BE2C (cell line): ENCODE results near the gene NCOA6.

Experiments
- DNase-seq: peaks from one replicate; pipeline ENCODE4 v3.0.0-alpha.2; 2020
- H3K27me3 ChIP-seq: fragments of 250-450 bp; sonication (Bioruptor Pico); 2 replicates; pipeline ENCODE4 v1.5.1; 2020; ENCODE audit warnings: mild to moderate bottlenecking
- H3K36me3 ChIP-seq: fragments of 250-450 bp; sonication (Bioruptor Pico); 2 replicates; pipeline ENCODE4 v1.5.1; 2020; ENCODE audit warnings: mild to moderate bottlenecking
- H3K4me1 ChIP-seq: fragments of 250-450 bp; sonication (Bioruptor Pico); 2 replicates; pipeline ENCODE4 v1.5.1; 2020
- H3K4me3 ChIP-seq: 2 replicates; pipeline ENCODE4 v1.5.1; 2011; ENCODE audit warnings: low read depth, low read length
- H3K9me3 ChIP-seq: fragments of 250-450 bp; sonication (Bioruptor Pico); 2 replicates; pipeline ENCODE4 v1.5.1; 2020
- TF ChIP-seq, protein P1 (sequence below): IDR thresholded peaks from 2 replicates; pipeline ENCODE4 v1.5.1; 2012; ENCODE audit warnings: mild to moderate bottlenecking, low read depth, low read length

The NCOA6 gene

DNA sequence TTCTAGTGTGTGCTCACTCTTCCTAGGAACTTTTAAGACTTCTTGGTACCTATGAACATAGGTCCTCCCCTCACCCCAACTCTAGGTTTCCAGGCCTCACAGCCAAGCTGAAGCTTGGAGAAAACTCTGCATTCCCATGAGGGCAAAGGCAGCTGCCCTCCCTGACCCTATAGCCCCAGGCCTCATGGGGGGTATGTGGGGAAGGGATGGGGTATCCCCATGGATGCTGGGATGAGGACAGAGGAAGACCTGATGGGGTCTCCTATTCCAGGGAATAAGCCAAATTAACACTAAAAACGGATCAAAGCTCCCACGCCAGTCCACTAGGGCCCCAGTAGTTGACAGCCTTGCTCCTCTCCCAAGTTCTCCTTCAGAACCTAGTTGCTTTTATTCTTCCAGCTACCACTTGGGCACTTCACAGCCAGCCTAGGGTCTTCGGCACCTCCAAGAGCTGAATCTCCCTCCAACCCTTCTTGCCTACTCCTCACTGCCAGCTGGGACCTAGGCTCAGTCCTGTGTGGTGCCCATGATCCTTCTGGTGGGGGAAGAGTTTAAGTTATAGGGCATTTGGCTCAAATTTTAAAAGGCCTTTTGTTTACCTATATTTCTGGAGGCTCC, 113.5 kb downstream of the NCOA6 start:
- Histone ChIP-seq H3K4me3 (no peak overlapping the region), H3K27me3 (no peaks in the 10 kb centered on the region), H3K4me1 (peaks cover 9% of the 10 kb centered on the region), H3K36me3 (peaks cover 4% of the 10 kb centered on the region), H3K9me3 (no peaks in the 10 kb centered on the region)
- DNase-seq = no peak
- TF ChIP-seq, protein P1, sequence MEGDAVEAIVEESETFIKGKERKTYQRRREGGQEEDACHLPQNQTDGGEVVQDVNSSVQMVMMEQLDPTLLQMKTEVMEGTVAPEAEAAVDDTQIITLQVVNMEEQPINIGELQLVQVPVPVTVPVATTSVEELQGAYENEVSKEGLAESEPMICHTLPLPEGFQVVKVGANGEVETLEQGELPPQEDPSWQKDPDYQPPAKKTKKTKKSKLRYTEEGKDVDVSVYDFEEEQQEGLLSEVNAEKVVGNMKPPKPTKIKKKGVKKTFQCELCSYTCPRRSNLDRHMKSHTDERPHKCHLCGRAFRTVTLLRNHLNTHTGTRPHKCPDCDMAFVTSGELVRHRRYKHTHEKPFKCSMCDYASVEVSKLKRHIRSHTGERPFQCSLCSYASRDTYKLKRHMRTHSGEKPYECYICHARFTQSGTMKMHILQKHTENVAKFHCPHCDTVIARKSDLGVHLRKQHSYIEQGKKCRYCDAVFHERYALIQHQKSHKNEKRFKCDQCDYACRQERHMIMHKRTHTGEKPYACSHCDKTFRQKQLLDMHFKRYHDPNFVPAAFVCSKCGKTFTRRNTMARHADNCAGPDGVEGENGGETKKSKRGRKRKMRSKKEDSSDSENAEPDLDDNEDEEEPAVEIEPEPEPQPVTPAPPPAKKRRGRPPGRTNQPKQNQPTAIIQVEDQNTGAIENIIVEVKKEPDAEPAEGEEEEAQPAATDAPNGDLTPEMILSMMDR = no peak

GRCh38 chr20:34710861-34711574, 114.4 kb downstream of the NCOA6 start:
- TF ChIP-seq, protein P1 = no peak
- no peak overlapping the region for H3K4me3 ChIP-seq
- no peaks in the 10 kb centered on the region for H3K9me3 ChIP-seq
- peaks cover 9% of the 10 kb centered on the region for H3K4me1 ChIP-seq
- no peaks in the 10 kb centered on the region for H3K27me3 ChIP-seq
- DNase-seq = no peak
- peaks cover 4% of the 10 kb centered on the region for H3K36me3 ChIP-seq

GRCh38 chr20:34710568-34710839, 114.9 kb downstream of the NCOA6 start:
- Histone ChIP-seq H3K4me1 (peaks cover 9% of the 10 kb centered on the region), H3K36me3 (peaks cover 4% of the 10 kb centered on the region), H3K9me3 (no peaks in the 10 kb centered on the region), H3K27me3 (no peaks in the 10 kb centered on the region), H3K4me3 (peak overlapping the region; percentile 64)
- DNase-seq = no peak
- TF ChIP-seq, protein P1 = no peak

- Histone ChIP-seq H3K27me3 (no peaks in the 10 kb centered on the region), H3K4me1 (peaks cover 10% of the 10 kb centered on the region), H3K4me3 (peak overlapping the region; percentile 64), H3K9me3 (no peaks in the 10 kb centered on the region), H3K36me3 (peaks cover 4% of the 10 kb centered on the region)
- TF ChIP-seq, protein P1 = peak; percentile 52
- DNase-seq = peak; percentile 91
Observed at GRCh38 chr20:34709831-34710567, 115.5 kb downstream of the NCOA6 start.

DNA sequence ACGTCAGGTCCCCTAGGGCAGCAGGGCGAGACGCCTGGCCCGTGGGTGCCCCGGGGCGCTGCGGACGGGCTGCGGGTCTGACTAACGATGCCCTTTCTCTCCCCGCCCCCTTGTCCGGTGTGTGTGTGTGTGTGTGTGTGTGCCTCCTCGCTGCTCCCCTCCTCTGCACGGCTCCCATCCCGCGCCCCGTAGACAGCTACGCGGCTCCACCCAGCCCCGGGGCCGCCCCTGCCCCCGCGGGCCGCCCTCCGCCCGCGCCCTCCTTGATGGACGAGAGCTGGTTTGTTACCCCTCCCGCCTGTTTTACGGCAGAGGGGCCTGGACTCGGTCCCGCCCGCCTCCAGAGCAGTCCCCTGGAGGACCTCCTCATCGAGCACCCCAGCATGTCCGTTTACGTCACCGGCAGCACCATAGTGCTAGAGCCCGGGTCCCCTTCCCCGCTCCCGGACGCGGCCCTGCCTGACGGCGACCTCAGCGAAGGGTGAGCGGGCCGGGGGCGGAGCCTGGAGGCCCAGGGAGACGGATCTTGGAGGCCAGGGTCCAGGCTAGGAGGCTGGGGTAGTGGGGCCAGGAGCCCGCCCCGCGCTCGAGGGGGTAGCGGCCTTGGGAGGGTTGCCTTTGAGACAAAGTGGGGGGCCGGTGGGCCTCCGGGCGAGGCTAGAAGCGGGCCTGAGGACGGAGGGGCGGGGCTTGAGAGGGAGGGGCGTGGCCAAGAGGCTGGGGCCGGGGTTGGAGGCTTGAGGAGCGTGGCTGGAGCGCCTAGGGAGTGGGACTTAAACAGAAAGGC, 116.2 kb downstream of the NCOA6 start:
- TF ChIP-seq, protein P1 = no peak
- Histone ChIP-seq H3K36me3 (peaks cover 1% of the 10 kb centered on the region), H3K4me3 (peak overlapping the region; percentile 64), H3K9me3 (no peaks in the 10 kb centered on the region), H3K27me3 (no peaks in the 10 kb centered on the region), H3K4me1 (peaks cover 15% of the 10 kb centered on the region)
- DNase-seq = peak; percentile 90
